AG04450 (cell line): Measurements from ENCODE around the gene LECT2. TPM values are rescaled to one million over a fixed set of nuclear protein-coding genes. Genes with fewer than 3 reads are reported as not detected.
A peak's percentile ranks its signal among the peaks of the same experiment; 100 is the strongest.

Source experiments
- CTCF ChIA-PET: fragments of 300-600, 350-600 bp; formaldehyde crosslinking; extraction: SDS; loops from one replicate; lab custom pipeline; 2022; ENCODE audit warnings: antibody characterized with exemption, inconsistent platforms; lab: Charles Lee
- POLR2A ChIA-PET: fragments of 350-600 bp; formaldehyde crosslinking; extraction: SDS; loops from one replicate; lab custom pipeline; 2021; ENCODE audit warnings: antibody characterized with exemption, inconsistent platforms; lab: Yijun Ruan, JAX
- DNase-seq: peaks from one replicate; pipeline ENCODE4 v3.0.0-alpha.2; 2011; ENCODE audit warnings: low read depth, low spot score
- H3K27ac ChIP-seq: one replicate; pipeline ENCODE4 v1.5.1; 2012; ENCODE audit warnings: low read depth, low read length, control low read depth
- H3K27me3 ChIP-seq: one replicate; pipeline ENCODE4 v1.6.0; 2012; ENCODE audit warnings: low read length; ENCODE audit not compliant: control insufficient read depth, insufficient read depth
- H3K4me3 ChIP-seq: 2 replicates; pipeline ENCODE4 v1.5.1; 2011; ENCODE audit warnings: mild to moderate bottlenecking, low read depth, low read length, control low read depth
- H3K9me3 ChIP-seq: 2 replicates; pipeline ENCODE4 v1.5.1; 2012; ENCODE audit warnings: low read length; ENCODE audit not compliant: control insufficient read depth, insufficient read depth
- polyA minus RNA-seq: library from RNA; depleted of rRNA, polyadenylated mRNA; stranded (reverse); fragments of >200 nt; gene quantifications from 2 replicates; pipeline ENCODE4 v1.2.3, GENCODE V29; 2011; rRNA and poly(A)+ RNA removed
- polyA plus RNA-seq: library from polyadenylated mRNA; depleted of rRNA; stranded (reverse); fragments of >200 nt; gene quantifications from 2 replicates; pipeline ENCODE4 v1.2.3, GENCODE V29; 2011; rRNA removed
- TF ChIP-seq, protein P1 (sequence below): IDR thresholded peaks from 2 replicates; pipeline ENCODE4 v1.5.1; 2011; ENCODE audit warnings: low read depth, low read length, control low read depth, inconsistent platforms

The LECT2 gene
- polyA plus RNA-seq (not detected in 2 replicates), polyA minus RNA-seq (not detected in 2 replicates)

DNA sequence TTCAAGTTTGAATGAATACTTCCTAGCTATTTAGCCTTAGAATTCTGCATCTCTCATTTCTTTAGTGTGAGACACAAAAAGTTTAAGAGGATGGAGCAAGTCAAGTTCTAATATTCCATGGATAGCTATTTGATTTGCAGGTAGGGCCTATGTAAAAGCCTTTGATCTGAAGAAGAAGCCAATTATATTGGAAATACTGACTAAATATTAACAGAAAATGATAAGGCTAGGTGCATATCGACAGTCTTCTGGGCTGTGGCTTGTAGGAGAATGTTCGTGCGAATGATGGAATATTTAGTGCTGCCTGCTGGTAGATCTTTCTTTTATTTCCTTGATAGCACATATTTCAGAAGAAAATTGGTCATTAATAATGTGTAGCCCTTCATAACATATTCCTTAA, at the start of gene LECT2:
TSS of gene LECT2 (minus strand) at position 85 of the 400 bp plus-strand sequence. CDS start 150 bp downstream, outside the sequence.
- POLR2A ChIA-PET = no interaction called here
- H3K9me3 ChIP-seq = no peaks in the 10 kb centered on the region
- TF ChIP-seq, protein P1, sequence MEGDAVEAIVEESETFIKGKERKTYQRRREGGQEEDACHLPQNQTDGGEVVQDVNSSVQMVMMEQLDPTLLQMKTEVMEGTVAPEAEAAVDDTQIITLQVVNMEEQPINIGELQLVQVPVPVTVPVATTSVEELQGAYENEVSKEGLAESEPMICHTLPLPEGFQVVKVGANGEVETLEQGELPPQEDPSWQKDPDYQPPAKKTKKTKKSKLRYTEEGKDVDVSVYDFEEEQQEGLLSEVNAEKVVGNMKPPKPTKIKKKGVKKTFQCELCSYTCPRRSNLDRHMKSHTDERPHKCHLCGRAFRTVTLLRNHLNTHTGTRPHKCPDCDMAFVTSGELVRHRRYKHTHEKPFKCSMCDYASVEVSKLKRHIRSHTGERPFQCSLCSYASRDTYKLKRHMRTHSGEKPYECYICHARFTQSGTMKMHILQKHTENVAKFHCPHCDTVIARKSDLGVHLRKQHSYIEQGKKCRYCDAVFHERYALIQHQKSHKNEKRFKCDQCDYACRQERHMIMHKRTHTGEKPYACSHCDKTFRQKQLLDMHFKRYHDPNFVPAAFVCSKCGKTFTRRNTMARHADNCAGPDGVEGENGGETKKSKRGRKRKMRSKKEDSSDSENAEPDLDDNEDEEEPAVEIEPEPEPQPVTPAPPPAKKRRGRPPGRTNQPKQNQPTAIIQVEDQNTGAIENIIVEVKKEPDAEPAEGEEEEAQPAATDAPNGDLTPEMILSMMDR = no peak
- no peak within 1 kb of the TSS for H3K4me3 ChIP-seq
- no peak within 1 kb of the TSS for H3K27ac ChIP-seq
- no peak for DNase-seq
- CTCF ChIA-PET = interaction anchor here (0.6 to 2.3 kb wide), 2 partner anchors 10 to 378 kb away, joined by 3 to 19 read pairs; no protein-coding TSS in a partner anchor
- H3K27me3 ChIP-seq = no peaks in the 10 kb centered on the region

DNA sequence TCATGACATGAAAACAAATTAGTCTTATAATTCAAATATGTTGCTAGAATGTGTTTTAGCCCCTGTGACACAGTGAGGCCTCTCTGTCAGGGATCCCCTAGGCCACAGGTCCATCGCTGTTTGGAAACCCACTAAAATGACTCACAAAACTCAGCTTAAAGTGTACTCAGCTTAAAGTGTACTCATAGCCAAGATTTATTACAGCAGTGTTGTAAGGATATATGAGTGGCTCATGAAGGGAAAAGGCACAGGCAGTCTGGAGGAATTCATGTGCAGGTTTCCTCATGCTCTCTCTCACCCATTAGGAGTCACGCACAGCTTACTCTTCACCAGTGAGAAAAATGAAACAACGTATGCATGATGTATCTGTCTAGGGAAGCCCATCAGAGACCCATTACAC, 49.7 kb upstream of the LECT2 start:
- TF ChIP-seq, protein P1 = no peak
- Histone ChIP-seq H3K27me3 (no peaks in the 10 kb centered on the region), H3K4me3 (no peak overlapping the region), H3K9me3 (no peaks in the 10 kb centered on the region), H3K27ac (peak overlapping the region; percentile 50)
- DNase-seq = no peak
- ChIA-PET POLR2A (interaction anchor here (1.0 to 5.2 kb wide), 4 partner anchors 11 to 53 kb away, joined by 7 to 27 read pairs (median 7); partner anchors contain the start of gene TGFBI), CTCF (no interaction called here)

DNA sequence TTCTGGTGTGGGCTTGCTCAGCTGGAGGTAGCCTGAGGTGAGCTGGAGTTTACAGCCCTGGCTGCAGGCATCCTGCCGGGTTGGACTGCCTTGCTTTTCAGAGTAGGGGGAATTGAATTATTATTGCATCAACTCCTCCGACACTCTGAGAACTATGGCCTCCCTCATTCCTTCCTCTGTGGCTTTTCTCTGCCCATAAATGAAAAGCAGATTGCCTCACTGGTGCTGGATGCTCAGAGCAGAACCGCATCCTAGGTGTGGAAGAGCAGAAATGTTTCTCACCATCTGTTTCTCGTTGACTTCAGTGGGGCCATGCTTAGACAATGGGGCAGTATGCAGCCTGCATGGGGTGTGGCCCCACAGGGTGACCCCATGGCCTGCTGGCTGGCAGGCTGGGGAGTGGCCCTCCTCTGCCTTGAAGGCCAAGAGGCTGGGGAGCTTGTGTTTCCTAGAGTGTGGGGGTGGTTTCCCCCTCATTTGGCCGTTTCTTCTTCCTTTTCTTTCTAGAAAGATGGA, 46.7 kb upstream of the LECT2 start:
- Histone ChIP-seq H3K9me3 (no peaks in the 10 kb centered on the region), H3K27me3 (no peaks in the 10 kb centered on the region), H3K27ac (no peak overlapping the region), H3K4me3 (no peak overlapping the region)
- TF ChIP-seq, protein P1 = no peak
- DNase-seq = no peak
- POLR2A ChIA-PET = interaction anchor here (1.2 kb wide), 1 partner anchor 27 kb away, joined by 3 read pairs; the partner anchor contains the start of gene TGFBI
- CTCF ChIA-PET = no interaction called here

DNA sequence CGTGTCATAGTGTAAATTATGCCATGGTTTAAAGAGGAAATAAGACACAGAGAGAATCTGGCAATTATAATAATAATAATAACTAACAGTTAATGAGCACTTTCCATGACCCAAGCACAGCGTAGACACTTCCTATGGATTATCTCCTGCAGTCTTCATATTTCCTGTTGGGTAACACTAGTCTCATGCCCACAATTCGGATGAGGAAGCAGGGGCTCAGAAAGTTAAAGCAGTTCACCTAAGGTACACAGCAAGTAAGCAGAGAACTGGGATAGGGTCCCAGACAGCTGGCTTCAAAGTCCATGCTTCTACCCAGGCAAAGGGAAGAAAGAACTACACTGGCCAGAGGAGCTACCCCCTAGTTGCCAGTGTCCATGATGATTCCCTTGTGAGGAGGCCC, 46.1 kb upstream of the LECT2 start:
- Histone ChIP-seq H3K4me3 (no peak overlapping the region), H3K27ac (no peak overlapping the region), H3K9me3 (no peaks in the 10 kb centered on the region), H3K27me3 (no peaks in the 10 kb centered on the region)
- POLR2A ChIA-PET = interaction anchor here (1.2 kb wide), 1 partner anchor 28 kb away, joined by 3 read pairs; the partner anchor contains the start of gene TGFBI
- CTCF ChIA-PET = no interaction called here
- TF ChIP-seq, protein P1 = no peak
- DNase-seq = no peak

DNA sequence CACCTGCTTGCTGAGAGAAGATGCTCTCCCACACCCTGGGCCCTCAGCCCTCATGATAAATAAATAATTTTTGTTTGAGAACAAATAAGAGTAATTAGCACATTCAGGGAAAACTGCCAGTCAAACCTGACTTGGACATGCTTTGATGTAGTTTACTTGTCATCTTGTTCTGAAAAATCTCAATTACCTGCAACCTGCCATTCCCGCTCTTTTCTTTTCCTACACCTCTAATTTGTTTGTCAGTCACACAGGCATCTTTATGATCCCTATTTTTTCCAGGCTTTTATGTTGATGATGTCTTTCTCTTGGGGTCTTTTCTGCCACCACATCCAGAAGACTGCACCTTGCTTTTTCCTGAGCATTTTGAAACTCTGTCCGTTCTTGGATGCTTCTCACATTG, 45.4 kb upstream of the LECT2 start:
- POLR2A ChIA-PET = interaction anchor here (1.3 kb wide), 1 partner anchor 28 kb away, joined by 3 read pairs; the partner anchor contains the start of gene TGFBI
- Histone ChIP-seq H3K27ac (peak overlapping the region; percentile 78), H3K27me3 (no peaks in the 10 kb centered on the region), H3K9me3 (no peaks in the 10 kb centered on the region), H3K4me3 (no peak overlapping the region)
- TF ChIP-seq, protein P1 = no peak
- DNase-seq = no peak
- CTCF ChIA-PET = no interaction called here
